Measurements from ENCODE around the gene GALNT5.

GRCh38 chr2:157359628-157360027 is 102.1 kb downstream of the GALNT5 start:
- no peak for TF ChIP-seq CTCF (IDR thresholded peaks at IDR 0.05; ENCODE audit: extremely low read depth in 1 of 2, insufficient read depth in 1 of 2, low read depth in 1 of 2, low read length in 2 of 2)
- no peak for TF ChIP-seq EZH2 (IDR thresholded peaks at IDR 0.05; ENCODE audit: borderline replicate concordance, low read depth, low read length, severe bottlenecking)
